ENCODE measurements around the gene IL1B.

The IL1B gene

DNA sequence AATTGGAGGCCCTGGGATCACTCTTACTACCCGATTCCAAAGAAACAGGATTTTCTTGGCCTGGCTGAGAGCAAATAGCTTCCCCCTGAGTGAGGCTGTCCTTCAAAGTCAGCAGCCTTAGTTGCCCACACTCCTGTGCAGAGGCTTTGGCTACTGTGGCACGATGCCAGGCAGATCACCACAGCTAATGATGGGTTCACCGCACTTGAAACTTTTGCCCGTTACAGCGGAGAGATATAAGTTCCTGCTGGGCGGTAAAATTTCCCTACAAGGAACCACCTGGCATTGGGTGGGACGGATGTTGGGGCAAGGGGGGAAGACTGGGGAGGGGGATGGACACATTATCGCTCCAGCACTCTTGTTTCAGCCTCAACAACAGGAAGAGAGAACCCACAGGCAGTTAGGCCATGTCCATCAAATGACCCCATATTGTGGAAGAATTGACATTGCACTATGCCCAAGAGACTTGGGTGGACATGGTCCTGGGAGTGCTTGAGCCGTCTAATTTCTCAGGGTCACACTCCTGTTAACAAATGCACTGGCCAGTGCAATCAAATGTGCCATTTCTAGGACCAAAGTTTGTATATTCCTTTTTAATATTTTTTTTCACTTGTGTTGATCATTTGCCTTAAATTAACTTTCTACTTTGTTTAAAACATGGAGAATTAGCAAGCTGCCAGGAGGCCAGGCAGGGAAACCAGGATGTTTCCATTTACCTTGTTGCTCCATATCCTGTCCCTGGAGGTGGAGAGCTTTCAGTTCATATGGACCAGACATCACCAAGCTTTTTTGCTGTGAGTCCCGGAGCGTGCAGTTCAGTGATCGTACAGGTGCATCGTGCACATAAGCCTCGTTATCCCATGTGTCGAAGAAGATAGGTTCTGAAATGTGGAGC lies 4.4 kb downstream of the IL1B start:
- H3K4me3 Mint-ChIP-seq, result no peak overlapping the region
- TF ChIP-seq, protein P1, sequence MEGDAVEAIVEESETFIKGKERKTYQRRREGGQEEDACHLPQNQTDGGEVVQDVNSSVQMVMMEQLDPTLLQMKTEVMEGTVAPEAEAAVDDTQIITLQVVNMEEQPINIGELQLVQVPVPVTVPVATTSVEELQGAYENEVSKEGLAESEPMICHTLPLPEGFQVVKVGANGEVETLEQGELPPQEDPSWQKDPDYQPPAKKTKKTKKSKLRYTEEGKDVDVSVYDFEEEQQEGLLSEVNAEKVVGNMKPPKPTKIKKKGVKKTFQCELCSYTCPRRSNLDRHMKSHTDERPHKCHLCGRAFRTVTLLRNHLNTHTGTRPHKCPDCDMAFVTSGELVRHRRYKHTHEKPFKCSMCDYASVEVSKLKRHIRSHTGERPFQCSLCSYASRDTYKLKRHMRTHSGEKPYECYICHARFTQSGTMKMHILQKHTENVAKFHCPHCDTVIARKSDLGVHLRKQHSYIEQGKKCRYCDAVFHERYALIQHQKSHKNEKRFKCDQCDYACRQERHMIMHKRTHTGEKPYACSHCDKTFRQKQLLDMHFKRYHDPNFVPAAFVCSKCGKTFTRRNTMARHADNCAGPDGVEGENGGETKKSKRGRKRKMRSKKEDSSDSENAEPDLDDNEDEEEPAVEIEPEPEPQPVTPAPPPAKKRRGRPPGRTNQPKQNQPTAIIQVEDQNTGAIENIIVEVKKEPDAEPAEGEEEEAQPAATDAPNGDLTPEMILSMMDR (IDR thresholded peaks at IDR 0.05; ENCODE audit: unreplicated experiment in 3 of 3), result no peak
- H3K27me3 Mint-ChIP-seq (ENCODE audit: low read depth), result peaks cover 24% of the 10 kb centered on the region
- no peaks in the 10 kb centered on the region for H3K9me3 Mint-ChIP-seq
- H3K36me3 Mint-ChIP-seq (ENCODE audit: low read depth), result no peaks in the 10 kb centered on the region
- H3K27ac Mint-ChIP-seq, result peak overlapping the region; percentile 17 to 85 (median 18)
- peaks cover 15% of the 10 kb centered on the region for H3K4me1 Mint-ChIP-seq

DNA sequence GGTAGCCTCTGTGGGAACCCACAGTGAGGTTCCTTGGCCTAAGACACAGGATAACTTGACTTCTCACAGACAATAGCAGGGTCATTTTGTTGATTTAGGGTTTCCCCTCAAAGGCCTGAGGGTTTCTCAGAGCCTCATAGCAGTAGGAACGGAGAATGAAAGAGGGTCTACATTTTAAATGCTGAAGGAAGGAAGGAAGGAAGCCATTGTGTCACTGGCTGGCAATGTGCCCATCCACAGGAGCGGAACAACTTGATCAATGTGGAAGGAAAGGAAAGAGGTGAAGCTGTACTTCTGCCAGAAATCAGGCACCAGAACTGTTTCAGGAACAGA lies 5.1 kb downstream of the IL1B start:
- Mint-ChIP-seq H3K36me3 (ENCODE audit: low read depth) (no peaks in the 10 kb centered on the region), H3K27me3 (ENCODE audit: low read depth) (peaks cover 23% of the 10 kb centered on the region), H3K27ac (peak overlapping the region; percentile 17 to 85 (median 18)), H3K4me1 (peaks cover 15% of the 10 kb centered on the region), H3K9me3 (no peaks in the 10 kb centered on the region), H3K4me3 (no peak overlapping the region)
- TF ChIP-seq, protein P1 (IDR thresholded peaks at IDR 0.05; ENCODE audit: unreplicated experiment in 3 of 3), result no peak

DNA sequence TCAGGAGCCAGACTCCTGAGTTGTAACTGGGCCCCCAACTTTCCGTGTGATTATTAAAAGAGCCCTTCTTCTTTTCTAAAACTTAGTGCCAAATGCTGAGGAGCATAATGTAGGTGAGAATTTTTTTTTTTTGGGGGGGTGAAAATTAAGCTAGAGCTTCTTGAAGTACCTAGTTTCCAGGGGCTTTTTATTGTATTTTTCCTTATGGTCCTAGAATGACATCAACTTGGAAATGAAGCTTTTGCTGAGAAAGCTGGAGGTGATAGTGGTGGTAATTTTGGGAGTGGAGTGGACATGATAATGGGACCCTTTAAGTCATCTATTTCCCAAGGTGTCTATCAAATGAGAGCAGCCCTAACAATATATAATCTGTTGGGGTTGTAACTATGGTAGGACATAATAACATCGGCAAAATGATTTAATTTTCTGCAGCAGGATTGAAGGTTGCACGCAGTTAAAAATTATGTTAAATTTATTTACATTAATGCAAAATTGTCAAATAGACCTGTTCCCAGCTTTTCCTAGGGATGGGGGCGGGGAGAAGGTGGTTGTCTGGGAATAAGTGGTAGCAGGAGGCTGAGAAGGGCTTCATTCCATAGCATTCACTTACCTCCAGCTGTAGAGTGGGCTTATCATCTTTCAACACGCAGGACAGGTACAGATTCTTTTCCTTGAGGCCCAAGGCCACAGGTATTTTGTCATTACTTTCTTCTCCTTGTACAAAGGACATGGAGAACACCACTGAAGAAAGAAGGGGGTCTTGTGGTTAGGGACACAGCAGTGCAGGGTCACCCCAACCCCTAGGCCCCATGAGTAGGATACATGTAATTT lies 5.7 kb downstream of the IL1B start:
- H3K4me1 Mint-ChIP-seq, result peaks cover 15% of the 10 kb centered on the region
- peak overlapping the region in 2 of 3 experiments; percentile 18 to 85 for H3K27ac Mint-ChIP-seq
- no peak overlapping the region for H3K4me3 Mint-ChIP-seq
- no peaks in the 10 kb centered on the region for H3K36me3 Mint-ChIP-seq (ENCODE audit: low read depth)
- peaks cover 19% of the 10 kb centered on the region for H3K27me3 Mint-ChIP-seq (ENCODE audit: low read depth)
- no peaks in the 10 kb centered on the region for H3K9me3 Mint-ChIP-seq
- TF ChIP-seq, protein P1 (IDR thresholded peaks at IDR 0.05; ENCODE audit: unreplicated experiment in 3 of 3), result no peak

DNA sequence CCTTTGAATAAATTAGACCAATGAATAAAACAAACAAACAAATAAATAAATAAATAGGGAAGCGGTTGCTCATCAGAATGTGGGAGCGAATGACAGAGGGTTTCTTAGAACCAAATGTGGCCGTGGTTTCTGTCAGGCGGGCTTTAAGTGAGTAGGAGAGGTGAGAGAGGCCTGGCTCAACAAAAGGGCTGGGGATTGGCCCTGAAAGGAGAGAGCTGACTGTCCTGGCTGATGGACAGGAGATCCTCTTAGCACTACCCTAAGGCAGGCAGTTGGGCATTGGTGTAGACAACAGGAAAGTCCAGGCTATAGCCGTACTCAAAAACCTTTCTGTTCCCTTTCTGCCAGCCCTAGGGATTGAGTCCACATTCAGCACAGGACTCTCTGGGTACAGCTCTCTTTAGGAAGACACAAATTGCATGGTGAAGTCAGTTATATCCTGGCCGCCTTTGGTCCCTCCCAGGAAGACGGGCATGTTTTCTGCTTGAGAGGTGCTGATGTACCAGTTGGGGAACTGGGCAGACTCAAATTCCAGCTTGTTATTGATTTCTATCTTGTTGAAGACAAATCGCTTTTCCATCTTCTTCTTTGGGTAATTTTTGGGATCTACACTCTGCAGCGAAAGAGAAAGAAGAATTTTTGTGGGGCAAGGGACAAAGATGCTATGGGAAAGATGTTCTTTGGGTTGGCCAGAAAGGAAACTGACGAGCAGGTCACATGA lies 6.5 kb downstream of the IL1B start:
- Mint-ChIP-seq H3K27me3 (ENCODE audit: low read depth) (peaks cover 21% of the 10 kb centered on the region), H3K4me1 (peaks cover 15% of the 10 kb centered on the region), H3K27ac (no peak overlapping the region), H3K36me3 (ENCODE audit: low read depth) (no peaks in the 10 kb centered on the region), H3K4me3 (no peak overlapping the region), H3K9me3 (no peaks in the 10 kb centered on the region)
- TF ChIP-seq, protein P1 (IDR thresholded peaks at IDR 0.05; ENCODE audit: unreplicated experiment in 3 of 3), result no peak

DNA sequence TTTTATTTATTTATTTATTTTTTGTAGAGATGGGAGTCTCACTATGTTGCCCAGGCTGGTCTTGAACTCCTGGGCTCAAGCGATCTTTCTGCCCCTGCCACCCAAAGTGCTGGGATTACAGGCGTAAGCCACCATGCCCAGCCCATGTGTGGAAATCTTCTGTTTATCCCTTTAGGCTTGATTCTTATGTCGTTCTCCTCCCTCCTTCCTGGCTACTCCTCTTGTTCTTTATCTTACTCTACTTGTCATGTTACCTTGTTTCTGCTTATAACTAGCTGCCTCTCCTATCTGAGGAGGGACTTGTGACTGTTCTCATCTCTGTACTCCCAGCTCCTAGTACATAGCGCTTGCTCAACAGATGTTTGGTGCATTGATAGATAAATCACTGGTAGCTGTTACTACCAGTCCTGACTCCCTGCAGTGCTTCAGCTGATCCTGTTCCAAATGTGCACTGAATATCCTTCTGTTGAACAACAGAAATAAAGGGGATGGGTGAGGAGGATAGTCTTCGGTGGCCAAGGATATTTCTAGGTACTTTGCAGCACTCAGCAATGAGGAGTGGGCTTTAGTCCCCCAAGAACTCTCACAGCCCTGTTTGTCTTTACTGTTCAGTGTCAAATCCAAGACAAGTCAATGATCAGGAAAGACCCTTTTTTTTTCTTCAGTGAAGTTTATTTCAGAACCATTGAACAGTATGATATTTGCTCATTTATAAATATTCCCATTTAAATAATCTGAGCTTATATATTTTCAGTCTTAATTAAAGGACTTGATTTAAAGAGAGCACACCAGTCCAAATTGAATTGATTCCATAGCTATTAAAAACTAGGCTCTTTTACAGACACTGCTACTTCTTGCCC lies 7.2 kb downstream of the IL1B start:
- no peaks in the 10 kb centered on the region for H3K9me3 Mint-ChIP-seq
- peaks cover 13% of the 10 kb centered on the region for H3K4me1 Mint-ChIP-seq
- no peak overlapping the region for H3K27ac Mint-ChIP-seq
- peaks cover 24% of the 10 kb centered on the region for H3K27me3 Mint-ChIP-seq (ENCODE audit: low read depth)
- TF ChIP-seq, protein P1 (IDR thresholded peaks at IDR 0.05; ENCODE audit: unreplicated experiment in 3 of 3), result no peak
- H3K4me3 Mint-ChIP-seq, result no peak overlapping the region
- no peaks in the 10 kb centered on the region for H3K36me3 Mint-ChIP-seq (ENCODE audit: low read depth)
